NCI-H146 (cell line): ENCODE measurements around the gene SEMA3A.
A peak's percentile ranks its signal among the peaks of the same experiment; 100 is the strongest.

ENCODE experiments used
- DNase-seq: peaks from one replicate; lab custom pipeline; 2025; lab: John Stamatoyannopoulos, UW

Gene SEMA3A

DNA sequence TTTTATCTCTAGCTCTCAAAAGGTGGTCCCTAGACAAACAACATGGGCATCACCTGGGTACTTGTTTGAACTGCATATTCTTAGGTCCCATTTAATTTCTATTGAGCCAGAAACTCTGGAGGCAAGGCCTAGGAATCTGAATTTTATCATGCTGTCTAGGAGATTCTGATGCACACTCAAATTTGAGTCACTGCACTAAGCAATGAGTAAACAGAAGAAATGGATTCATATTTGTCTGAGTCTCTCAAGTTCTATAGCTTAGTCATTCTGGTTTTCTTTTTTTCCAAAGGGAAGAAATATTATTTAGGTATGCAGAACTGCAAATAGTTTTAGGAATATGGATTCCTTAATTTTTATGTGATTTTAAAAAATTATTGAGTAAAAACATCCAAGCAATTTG lies 185.5 kb downstream of the SEMA3A start:
- no peak for DNase-seq

DNA sequence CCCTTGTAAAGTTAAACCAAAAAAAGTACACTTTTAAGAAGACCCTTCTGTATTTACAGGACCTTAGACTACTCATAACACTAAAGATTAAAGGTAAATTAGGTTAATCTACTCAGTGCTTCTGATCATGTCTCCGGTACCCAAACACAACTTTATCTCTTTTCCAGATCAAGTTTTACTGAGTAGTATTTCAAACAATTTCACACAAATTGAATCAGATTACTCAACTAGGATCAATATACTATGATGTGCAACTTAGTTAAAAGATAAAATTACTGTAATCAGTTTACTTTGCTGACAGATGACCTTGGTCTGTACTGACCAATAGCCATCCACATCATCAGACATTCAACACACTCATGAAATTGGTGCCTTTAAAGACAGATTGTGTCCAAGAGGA lies 191.4 kb downstream of the SEMA3A start:
- DNase-seq, result no peak

DNA sequence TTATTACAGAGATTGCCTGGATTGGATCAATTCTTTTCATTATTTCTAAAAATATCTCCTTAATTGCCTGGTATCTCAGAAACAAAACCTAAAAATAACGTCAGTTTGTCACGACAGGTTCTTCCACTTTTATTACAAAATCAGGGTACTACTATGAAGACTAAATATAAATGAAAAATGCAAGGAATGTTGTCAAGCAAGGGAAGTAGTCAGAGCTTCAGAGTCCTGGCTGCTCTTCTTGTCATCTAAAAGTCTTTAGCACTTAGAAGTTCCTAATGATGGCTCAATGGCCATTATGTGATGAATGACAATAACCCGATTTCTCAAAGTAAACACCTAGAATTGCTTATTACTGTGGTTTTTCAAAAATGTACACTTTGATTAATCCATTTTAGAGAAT lies 192.2 kb downstream of the SEMA3A start:
- no peak for DNase-seq

GRCh38 chr7:83996879-83997278 lies 197.7 kb downstream of the SEMA3A start:
- no peak for DNase-seq

DNA sequence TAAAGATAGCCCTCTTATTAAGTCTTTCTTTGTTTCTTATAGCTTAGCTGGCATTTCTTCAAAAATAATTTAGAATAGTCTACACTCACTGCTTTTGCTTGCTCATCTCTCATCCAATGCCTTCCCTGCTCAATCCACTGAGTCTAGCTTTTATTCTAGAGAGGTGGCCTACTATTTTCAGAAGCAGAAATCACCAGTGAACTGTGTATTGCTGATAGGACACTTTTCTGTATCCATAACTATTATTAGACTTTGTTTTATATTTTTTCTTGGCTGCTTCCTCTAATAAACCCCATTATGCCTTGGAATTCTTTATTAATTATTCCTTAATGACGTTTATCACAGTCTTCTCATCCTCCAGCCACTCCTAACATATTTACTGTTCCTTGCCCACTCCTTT lies 206.8 kb downstream of the SEMA3A start:
- DNase-seq, result no peak

GRCh38 chr7:83985821-83986220 lies 208.8 kb downstream of the SEMA3A start:
- no peak for DNase-seq

GRCh38 chr7:83984591-83984990 lies 210.0 kb downstream of the SEMA3A start:
- no peak for DNase-seq

DNA sequence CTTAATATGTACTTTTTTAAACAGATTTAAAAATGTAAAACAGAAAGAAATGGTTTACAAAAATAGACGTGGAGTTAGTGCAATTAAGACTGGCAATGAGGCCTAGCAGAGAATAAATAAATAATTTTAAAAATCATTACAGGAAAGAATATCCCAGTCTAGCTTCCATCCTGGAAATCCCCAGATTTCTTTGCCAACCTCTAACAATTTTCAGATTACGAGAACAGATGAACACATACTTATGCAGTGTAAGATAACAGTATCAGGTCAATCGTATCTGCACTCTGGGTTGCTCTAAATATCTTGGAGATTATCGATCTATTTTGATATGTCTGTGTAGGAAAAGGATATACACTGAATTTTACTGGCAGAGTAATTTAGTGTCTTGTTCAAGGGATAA lies 210.5 kb downstream of the SEMA3A start:
- DNase-seq, result no peak

GRCh38 chr7:83983606-83984005 lies 211.0 kb downstream of the SEMA3A start:
- no peak for DNase-seq

DNA sequence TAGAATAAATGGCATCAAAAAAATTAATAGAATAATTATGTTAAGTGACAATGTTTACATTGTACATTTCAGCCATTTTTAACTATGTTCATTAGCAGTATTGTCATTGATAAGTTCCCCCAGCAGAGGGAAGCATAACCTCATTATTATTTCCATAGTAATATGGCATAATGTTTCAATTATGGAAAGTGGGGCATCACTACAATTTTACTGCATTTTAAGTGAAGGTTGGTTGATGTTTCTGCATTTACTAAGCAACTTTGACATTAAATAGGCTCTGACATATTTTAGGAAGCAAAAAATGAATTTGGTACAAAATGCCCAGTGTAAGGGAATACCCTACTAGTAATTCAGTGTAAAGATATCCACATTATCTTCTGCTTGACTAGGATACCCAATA lies 218.3 kb downstream of the SEMA3A start:
- peak; percentile 7 for DNase-seq

DNA sequence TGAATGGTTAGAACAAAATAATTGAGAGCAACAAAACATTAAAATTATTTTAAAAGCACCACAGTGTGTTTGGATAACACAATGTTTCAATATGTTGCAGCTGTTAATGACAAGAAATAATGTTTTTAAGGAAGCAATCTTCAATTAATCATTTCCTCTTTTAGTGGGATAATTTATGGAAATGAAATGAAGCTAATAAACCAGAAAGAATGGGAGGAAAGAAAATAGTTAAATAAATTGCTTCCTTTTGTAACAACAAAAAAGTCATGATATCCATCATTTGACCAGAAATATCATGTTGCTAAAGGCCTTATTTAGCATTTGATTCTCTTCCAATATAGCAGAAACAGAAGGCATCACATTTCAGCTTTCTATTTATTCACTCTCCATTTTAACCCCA lies 224.5 kb downstream of the SEMA3A start:
- no peak for DNase-seq

DNA sequence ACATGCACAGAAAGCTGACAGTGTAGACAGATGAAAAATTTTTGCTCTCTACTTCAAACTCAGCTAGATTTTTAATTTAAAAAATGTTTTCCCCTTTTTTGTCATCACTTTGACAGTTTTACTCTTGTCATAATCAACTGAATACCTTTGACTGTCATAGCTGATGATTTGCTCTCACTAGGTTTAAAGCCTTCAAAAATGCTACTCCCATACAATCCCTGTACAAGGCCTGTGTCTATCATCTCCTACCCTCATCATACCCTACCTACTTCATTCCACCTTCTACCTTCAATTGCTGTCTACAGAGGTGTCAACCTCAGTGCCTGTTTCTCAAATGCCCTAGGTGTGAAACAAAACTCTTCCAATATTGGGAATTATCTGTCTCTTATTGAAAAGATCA lies 230.3 kb downstream of the SEMA3A start:
- no peak for DNase-seq

DNA sequence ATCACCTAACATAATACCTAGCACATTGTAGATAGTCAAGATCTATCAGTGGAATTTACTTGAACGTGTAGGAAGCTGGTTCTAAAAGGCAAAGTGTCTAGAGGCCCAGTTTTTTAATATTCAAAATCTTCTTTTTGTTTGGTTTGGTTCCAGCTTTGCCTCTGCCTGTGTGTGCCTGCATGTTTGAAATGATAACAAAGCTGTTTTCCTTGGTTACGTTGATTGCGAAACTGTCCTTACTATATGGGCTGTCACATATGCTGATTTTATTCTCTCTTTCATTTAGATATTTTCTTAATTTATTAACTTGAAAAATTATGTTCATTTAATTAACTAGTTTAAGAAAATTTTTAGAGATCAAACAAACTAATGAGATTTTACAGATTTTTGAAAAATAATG lies 237.3 kb downstream of the SEMA3A start:
- no peak for DNase-seq

DNA sequence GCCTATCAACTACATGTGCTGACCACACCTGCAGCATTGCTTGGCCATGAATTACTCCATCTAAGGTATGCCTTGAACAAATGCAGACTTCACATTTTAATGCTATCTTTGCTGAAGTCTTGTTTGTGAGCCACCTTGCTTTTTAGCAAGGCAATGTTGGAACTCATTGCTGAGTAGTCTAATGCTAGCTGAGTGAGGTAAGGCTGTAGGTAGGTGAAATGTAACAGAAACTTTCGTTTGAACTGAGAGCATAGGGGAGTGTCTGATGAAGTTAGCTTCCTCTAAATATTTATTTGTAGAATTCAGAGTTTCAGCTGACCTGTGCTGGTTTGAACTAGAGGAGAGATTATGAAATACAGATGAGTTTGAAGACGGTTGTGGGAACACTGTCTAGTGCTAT lies 238.5 kb downstream of the SEMA3A start:
- no peak for DNase-seq

DNA sequence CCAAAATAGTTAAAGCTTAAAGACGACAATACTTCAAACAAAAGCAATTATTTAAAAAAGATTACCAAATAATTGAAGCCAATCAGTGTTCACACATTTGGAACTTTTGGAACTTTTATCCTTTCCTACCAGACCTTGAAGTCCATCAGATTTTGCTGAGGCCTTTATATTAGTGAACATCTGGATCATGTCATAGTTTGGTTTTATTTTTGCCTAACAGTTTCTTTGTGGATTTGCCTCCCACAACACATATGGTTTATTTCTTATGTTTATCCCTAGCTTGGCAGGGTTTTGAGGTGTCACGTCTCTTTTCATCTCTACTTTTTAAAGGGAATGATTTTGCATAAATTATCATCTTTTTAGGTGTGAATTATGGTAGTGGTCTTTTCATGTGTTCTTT lies 242.4 kb downstream of the SEMA3A start:
- DNase-seq, result no peak

- DNase-seq, result peak; percentile 14
These were observed 247.3 kb downstream of the SEMA3A start for GRCh38 chr7:83947260-83947659.

DNA sequence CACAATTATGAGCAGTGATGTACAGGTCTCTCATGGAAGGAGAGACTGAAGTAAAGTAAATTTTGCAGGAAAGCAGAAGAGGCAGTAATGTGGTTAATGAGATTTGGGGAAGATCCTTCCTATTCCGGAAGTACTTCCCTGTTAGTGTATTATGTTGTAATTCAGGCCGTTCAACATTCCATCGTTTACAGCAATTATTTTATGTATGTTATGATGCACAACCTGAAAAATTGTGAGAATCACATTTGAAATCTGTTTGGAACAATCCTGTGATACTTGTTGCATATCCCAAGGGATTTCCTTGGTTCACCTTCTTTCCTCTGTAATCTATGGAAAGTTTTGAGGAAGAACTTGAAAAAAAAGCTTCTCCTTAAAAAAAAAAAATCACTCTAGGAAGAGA lies 247.8 kb downstream of the SEMA3A start:
- no peak for DNase-seq

DNA sequence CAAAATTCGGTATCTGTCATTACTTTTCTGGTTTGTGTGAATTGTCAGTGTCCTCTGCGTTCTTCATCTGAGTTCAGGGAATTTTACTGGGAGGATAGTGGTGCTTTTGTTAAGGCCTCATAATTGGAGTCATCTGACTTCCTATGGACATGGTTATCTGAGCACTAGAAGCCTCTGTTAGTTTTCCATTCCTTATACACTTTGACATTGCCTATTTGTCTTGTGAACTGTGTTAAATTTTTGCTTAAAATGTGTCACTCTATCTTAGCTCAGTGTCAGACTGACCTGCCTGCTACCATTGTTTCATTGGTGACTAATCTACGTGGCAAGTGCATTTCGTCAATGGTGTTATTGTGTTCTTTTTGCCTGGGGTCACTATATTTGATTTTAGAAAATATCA lies 253.3 kb downstream of the SEMA3A start:
- no peak for DNase-seq

- DNase-seq, result no peak
These were observed 256.7 kb downstream of the SEMA3A start for GRCh38 chr7:83937930-83938329.

GRCh38 chr7:83936056-83936708 lies 258.4 kb downstream of the SEMA3A start:
- peak; percentile 49 for DNase-seq

DNA sequence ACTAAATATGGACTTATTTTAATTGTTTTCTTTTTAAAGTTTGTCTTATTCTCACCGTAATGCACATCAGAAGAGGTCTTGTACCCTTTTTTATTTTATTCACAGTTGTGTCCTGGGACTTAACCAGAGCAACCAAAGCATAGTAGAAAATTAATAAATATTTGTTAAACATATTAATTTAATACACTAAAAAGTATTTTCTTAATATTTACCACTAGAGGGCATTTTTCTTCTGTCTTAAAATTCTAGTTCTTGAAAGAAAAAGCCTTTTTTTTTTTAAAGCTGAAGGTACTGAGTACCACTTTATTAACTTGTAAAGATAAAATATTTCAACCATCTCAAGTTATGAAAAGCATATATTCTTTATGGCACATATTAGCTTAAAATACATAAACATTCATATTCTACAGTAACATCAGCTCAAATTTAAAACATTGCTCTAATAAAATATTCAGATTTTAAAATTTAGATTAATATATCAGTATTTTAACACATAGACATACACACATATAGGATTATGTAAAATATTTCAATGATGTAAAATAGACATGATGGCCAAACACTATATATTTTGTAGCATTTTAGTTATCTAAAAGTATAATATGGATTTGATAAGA lies 260.4 kb downstream of the SEMA3A start:
- DNase-seq, result no peak

DNA sequence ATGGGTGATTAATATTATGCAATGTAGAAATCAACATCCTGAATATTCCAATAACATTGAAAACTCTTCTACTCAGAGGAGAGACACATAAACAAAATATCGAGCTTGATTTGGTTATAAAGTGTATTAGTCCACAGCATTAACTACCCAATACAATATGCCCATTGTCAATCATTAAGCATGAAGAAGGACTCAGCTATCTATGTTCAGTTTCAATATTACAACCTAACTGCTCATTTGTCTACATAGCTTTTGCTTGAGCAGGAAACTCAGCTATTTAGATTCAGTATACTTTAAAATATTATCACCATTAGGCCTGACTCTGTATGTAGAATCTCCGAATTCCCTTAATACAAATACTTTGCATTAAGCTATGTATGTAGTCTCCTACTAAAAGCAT lies 262.6 kb downstream of the SEMA3A start:
- no peak for DNase-seq

GRCh38 chr7:83930262-83930661 lies 264.3 kb downstream of the SEMA3A start:
- no peak for DNase-seq

DNA sequence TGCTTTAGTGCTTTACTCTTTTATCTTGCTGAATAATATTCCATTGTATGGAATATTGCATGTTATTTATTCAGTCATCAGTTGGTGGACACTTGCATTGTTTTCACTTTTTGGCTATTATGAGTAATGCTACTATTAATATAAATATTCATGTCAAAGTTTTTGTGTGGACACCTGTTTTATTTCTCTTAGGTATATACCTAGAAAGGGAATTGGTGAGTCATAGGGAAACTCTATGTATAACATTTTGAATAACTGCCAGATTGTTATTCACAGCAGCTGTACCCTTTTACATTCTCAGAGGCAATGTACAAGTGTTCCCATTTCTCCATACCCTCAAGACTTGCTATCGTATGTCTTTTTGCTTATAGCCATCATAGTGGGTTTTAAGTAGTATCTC lies 268.7 kb downstream of the SEMA3A start:
- DNase-seq, result no peak
